ENCODE measurements around the gene LOXHD1. TPM values are rescaled to one million over a fixed set of nuclear protein-coding genes. Genes with fewer than 3 reads are reported as not detected.
A peak's percentile ranks its signal among the peaks of the same experiment; 100 is the strongest.

The LOXHD1 gene
- total RNA-seq, 1 experiment from 2014 or later, result not detected

- no TSS peak for BruUV-seq (replicated peaks)
- intact Hi-C loops (cut with micrococcal nuclease; ENCODE audit: unreplicated experiment) (no loop called here), in situ Hi-C loops (cut with HindIII; ENCODE audit: low pct_unique_long_range_greater_than_20kb, low sequenced_read_pairs) (no loop called here)
- DNase-seq (ENCODE audit: low read depth, low spot score) (no peak), ATAC-seq (no peak)
- Histone ChIP-seq H3K27ac (ENCODE audit: low read length) (no peak overlapping the region), H3K9me3 (ENCODE audit: control insufficient read depth, insufficient read depth, low read depth, low read length) (no peaks in the 10 kb centered on the region), H3K4me1 (ENCODE audit: control insufficient read depth, insufficient read depth, low read length) (no peaks in the 10 kb centered on the region), H3K4me3 (ENCODE audit: low read depth in 2 of 2, low read length in 2 of 2) (no peak overlapping the region), H3K36me3 (ENCODE audit: control insufficient read depth, insufficient read depth, low read length) (no peaks in the 10 kb centered on the region), H3K27me3 (ENCODE audit: control insufficient read depth, insufficient read depth, low read length) (0 out of 2 replicates have a peak, but pooled peaks cover 2% of the 10 kb centered on the region)
- no peak for TF ChIP-seq CTCF (IDR thresholded peaks at IDR 0.05)
- peak; percentile 88 to 92 for TF ChIP-seq REST (IDR thresholded peaks at IDR 0.05; ENCODE audit: insufficient read depth in 1 of 2, low read depth in 2 of 2, low read length in 1 of 2)
- TF ChIP-seq POLR2AphosphoS5 (IDR thresholded peaks at IDR 0.05; ENCODE audit: low read depth, low read length), result no peak
- CTCF ChIA-PET, result no interaction called here
- POLR2A ChIA-PET, result no interaction called here
These were observed 159.9 kb downstream of the LOXHD1 start for GRCh38 chr18:46497129-46497528.

GRCh38 chr18:46488471-46489213, 168.4 kb downstream of the LOXHD1 start:
- H3K9me3 ChIP-seq (ENCODE audit: control insufficient read depth, insufficient read depth, low read depth, low read length), result no peaks in the 10 kb centered on the region
- H3K4me1 ChIP-seq (ENCODE audit: control insufficient read depth, insufficient read depth, low read length), result no peaks in the 10 kb centered on the region
- H3K36me3 ChIP-seq (ENCODE audit: control insufficient read depth, insufficient read depth, low read length), result no peaks in the 10 kb centered on the region
- in situ Hi-C loops (cut with HindIII; ENCODE audit: low pct_unique_long_range_greater_than_20kb, low sequenced_read_pairs) (no loop called here), intact Hi-C loops (cut with micrococcal nuclease; ENCODE audit: unreplicated experiment) (loop anchor here (10.0 kb wide), 1 partner anchor 204 kb away; no protein-coding TSS in a partner anchor)
- ChIA-PET POLR2A (no interaction called here), CTCF (no interaction called here)
- ATAC-seq (no peak), DNase-seq (ENCODE audit: low read depth, low spot score) (no peak)
- BruUV-seq (replicated peaks), result no TSS peak
- no peak overlapping the region for H3K4me3 ChIP-seq (ENCODE audit: low read depth in 2 of 2, low read length in 2 of 2)
- H3K27ac ChIP-seq (ENCODE audit: low read length), result no peak overlapping the region
- TF ChIP-seq CTCF (IDR thresholded peaks at IDR 0.05) (no peak), POLR2AphosphoS5 (IDR thresholded peaks at IDR 0.05; ENCODE audit: low read depth, low read length) (no peak), SIN3A (IDR thresholded peaks at IDR 0.05; ENCODE audit: borderline replicate concordance, insufficient read depth, low read depth, low read length) (no peak), TCF7L2 (IDR thresholded peaks at IDR 0.05; ENCODE audit: low read depth, low read length) (no peak), REST (IDR thresholded peaks at IDR 0.05; ENCODE audit: insufficient read depth in 1 of 2, low read depth in 2 of 2, low read length in 1 of 2) (no peak)
- no peaks in the 10 kb centered on the region for H3K27me3 ChIP-seq (ENCODE audit: control insufficient read depth, insufficient read depth, low read length)

Data from Panc1 (cell line).